ENCODE measurements around the gene LMO1.

Gene LMO1

DNA sequence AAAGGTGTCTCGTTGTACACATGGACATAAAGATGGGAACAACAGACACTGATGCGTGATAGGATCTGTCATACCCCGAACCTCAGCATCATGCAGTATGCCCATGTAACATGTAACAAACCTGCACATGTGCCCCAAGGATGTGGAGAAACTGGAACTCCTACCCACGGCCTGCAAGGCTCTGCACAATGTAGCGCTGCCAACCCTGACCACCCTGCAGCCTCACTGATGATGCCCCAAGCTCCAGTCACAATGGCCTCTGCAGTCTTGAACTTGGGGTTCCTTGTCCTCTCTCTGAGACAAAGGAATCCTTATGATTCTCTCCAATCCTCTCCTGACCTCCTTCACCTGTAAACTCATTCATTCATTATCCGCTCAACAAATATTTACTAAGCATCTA lies 14.2 kb downstream of the LMO1 start:
- H3K36me3 ChIP-seq (ENCODE audit: control insufficient read depth, insufficient read depth, low read length): no peaks in the 10 kb centered on the region
- no peak for DNase-seq (ENCODE audit: extremely low read depth, insufficient read length)
- no peak overlapping the region for H3K4me3 ChIP-seq (replicated peaks; ENCODE audit: low read depth, low read length)
- no peaks in the 10 kb centered on the region; the same call in 1 of the 2 replicates for H3K27me3 ChIP-seq (replicated peaks; ENCODE audit: control insufficient read depth, insufficient read depth, low read length)
- TF ChIP-seq, protein P1, sequence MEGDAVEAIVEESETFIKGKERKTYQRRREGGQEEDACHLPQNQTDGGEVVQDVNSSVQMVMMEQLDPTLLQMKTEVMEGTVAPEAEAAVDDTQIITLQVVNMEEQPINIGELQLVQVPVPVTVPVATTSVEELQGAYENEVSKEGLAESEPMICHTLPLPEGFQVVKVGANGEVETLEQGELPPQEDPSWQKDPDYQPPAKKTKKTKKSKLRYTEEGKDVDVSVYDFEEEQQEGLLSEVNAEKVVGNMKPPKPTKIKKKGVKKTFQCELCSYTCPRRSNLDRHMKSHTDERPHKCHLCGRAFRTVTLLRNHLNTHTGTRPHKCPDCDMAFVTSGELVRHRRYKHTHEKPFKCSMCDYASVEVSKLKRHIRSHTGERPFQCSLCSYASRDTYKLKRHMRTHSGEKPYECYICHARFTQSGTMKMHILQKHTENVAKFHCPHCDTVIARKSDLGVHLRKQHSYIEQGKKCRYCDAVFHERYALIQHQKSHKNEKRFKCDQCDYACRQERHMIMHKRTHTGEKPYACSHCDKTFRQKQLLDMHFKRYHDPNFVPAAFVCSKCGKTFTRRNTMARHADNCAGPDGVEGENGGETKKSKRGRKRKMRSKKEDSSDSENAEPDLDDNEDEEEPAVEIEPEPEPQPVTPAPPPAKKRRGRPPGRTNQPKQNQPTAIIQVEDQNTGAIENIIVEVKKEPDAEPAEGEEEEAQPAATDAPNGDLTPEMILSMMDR (IDR thresholded peaks at IDR 0.05; ENCODE audit: insufficient read depth, low read length, poor library complexity, severe bottlenecking): no peak

DNA sequence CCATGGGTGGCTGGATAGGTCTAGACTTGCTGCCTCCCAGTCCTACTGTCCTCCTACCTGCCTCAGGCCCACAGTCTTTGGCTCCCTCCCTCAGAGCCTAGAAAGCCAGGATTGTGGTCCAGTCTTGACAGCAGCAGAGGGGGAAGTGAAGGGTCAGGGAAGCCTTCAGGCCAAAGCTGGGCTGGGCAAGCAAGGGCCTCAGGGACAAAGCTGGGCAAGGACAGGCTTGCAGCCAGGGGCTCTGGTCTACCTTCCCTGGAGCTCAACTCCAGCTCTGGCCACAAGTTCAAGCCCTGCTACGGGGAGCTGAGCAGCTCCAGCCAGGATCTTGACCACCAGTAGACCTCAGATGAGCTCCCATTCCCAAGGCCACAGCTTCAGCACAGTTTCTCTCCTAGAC lies 14.9 kb downstream of the LMO1 start:
- TF ChIP-seq, protein P1 (IDR thresholded peaks at IDR 0.05; ENCODE audit: insufficient read depth, low read length, poor library complexity, severe bottlenecking): no peak
- no peak overlapping the region for H3K4me3 ChIP-seq (replicated peaks; ENCODE audit: low read depth, low read length)
- no peak for DNase-seq (ENCODE audit: extremely low read depth, insufficient read length)
- no peaks in the 10 kb centered on the region for H3K36me3 ChIP-seq (ENCODE audit: control insufficient read depth, insufficient read depth, low read length)
- H3K27me3 ChIP-seq (replicated peaks; ENCODE audit: control insufficient read depth, insufficient read depth, low read length): no peaks in the 10 kb centered on the region; the same call in 1 of the 2 replicates

DNA sequence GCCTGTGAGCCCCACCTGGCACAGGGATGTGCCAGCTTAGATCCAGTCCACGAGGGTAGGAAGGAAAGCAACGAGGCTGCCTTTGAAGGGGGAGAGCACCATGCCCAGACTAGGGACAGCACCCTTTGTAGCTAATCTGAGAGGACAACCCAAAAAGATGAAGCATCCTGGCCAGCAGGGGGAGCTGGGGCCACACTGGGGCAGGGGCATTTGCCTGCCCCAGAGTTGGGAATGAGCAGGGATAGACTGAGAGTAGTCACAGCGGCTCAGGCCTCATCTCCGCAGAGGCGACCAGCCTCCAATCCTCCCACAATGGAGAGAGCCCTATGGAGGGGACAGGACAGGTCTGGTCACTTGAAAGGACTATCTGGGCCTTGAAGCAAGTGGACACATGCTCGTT lies 16.4 kb downstream of the LMO1 start:
- no peak for DNase-seq (ENCODE audit: extremely low read depth, insufficient read length)
- TF ChIP-seq, protein P1 (IDR thresholded peaks at IDR 0.05; ENCODE audit: insufficient read depth, low read length, poor library complexity, severe bottlenecking): peak; percentile 73
- Histone ChIP-seq H3K36me3 (ENCODE audit: control insufficient read depth, insufficient read depth, low read length) (no peaks in the 10 kb centered on the region), H3K4me3 (replicated peaks; ENCODE audit: low read depth, low read length) (no peak overlapping the region), H3K27me3 (replicated peaks; ENCODE audit: control insufficient read depth, insufficient read depth, low read length) (no peaks in the 10 kb centered on the region; the same call in 1 of the 2 replicates)

DNA sequence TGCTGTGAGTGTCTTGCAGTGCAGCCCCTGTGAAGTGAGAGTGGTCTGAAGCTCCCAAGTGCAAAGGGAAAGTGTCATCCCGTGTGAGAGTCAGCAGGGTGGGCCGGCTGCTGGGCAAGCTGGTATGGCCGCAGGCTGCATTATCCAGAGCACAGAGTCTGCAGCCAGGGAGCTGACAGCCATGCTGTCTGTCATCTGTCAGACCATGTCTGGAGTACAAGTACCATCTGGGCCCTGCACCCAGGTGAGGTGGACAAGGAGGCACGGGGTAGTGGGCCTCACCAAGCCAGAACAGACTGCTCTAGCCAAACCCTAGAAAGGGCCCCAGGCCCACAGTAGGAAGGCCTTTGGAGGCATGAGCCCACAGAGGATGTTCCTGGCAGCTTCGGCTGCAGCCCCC lies 20.2 kb downstream of the LMO1 start:
- Histone ChIP-seq H3K4me3 (replicated peaks; ENCODE audit: low read depth, low read length) (no peak overlapping the region), H3K27me3 (replicated peaks; ENCODE audit: control insufficient read depth, insufficient read depth, low read length) (no peaks in the 10 kb centered on the region; the same call in 1 of the 2 replicates), H3K36me3 (ENCODE audit: control insufficient read depth, insufficient read depth, low read length) (no peaks in the 10 kb centered on the region)
- TF ChIP-seq, protein P1 (IDR thresholded peaks at IDR 0.05; ENCODE audit: insufficient read depth, low read length, poor library complexity, severe bottlenecking): no peak
- DNase-seq (ENCODE audit: extremely low read depth, insufficient read length): no peak

DNA sequence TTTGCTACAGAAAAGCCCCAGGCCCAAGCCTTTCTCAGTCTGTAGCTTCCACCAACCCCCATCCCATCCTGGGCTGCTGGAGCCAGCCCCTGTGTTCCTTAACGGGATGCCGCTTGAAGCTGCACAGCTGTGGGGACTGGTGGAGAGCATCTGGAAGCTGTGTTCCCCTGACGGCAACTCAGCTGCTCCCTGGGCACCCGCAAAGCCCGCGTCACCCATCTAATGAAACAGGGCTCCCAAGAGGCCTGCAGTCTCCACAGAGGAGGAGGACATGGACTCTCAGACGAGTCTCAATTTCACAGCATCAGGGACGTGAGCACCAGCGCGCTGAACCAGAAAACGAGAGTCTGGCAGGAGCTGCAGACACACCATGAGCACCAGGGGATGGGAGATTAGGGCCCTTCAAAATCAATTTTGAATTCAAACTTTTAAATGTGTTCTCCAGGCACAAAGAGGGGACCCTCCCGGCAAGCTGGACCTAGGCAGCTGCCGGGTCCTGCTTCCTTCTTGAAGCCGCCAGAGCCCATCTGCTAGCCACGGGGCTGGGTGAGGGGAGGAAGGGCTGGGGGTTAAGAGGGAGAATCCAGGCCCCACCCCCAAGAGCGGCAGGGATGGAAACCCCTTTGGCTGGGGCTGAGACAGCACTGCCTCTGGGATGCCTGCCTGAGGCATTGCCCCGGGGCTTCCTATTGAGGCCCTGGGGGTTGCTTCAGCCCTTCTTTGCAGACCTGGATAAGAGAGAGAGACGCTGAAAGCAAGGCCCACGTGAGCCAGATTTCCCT lies 21.0 kb downstream of the LMO1 start:
- DNase-seq (ENCODE audit: extremely low read depth, insufficient read length): no peak
- no peaks in the 10 kb centered on the region for H3K36me3 ChIP-seq (ENCODE audit: control insufficient read depth, insufficient read depth, low read length)
- H3K27me3 ChIP-seq (replicated peaks; ENCODE audit: control insufficient read depth, insufficient read depth, low read length): no peaks in the 10 kb centered on the region; the same call in 1 of the 2 replicates
- no peak overlapping the region for H3K4me3 ChIP-seq (replicated peaks; ENCODE audit: low read depth, low read length)
- TF ChIP-seq, protein P1 (IDR thresholded peaks at IDR 0.05; ENCODE audit: insufficient read depth, low read length, poor library complexity, severe bottlenecking): no peak
